Hematopoietic multipotent progenitor cell (in vitro differentiated cells): ENCODE results near the gene AHI1. TPM values are rescaled to one million over a fixed set of nuclear protein-coding genes. Genes with fewer than 3 reads are reported as not detected.
"Not testable (repeated sequence)": the region's sequence is repeated elsewhere in the genome, so short reads cannot be mapped to it uniquely, and the experiment has no call there.

Source experiments
- DNase-seq, 3 donors: peaks; one replicate each; pipeline ENCODE4 v3.0.0-alpha.2; 2011 to 2015; ENCODE audit warnings: low read depth in 2 of 3, low spot score in 2 of 3
- total RNA-seq: library from RNA; depleted of rRNA; stranded (reverse); fragments of >200 nt; gene quantifications from one replicate; pipeline ENCODE4 v1.2.3, GENCODE V29; 2012

Gene AHI1
- total RNA-seq, 1 donor, result 7.5 TPM

DNA sequence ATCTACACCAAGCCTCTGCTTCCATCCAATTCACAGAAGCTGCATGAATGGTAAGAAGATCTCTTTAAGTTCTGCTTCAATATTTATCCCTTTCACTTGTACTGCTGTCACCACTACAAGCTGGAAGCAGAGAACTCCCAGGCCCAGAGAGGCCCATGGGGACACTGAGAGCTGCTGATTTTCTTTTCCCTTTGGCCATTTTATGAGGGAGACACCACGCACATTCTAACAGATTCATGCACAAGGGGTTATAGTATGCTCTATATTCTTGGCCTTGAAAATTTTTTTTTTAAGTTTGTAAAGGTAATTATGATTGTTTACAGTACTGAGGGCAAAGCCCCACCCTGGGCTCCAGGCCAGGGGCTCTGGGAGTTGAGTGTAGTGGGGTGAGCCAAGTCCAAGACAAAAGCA, 228.1 kb downstream of the AHI1 start:
- DNase-seq, result no peak

DNA sequence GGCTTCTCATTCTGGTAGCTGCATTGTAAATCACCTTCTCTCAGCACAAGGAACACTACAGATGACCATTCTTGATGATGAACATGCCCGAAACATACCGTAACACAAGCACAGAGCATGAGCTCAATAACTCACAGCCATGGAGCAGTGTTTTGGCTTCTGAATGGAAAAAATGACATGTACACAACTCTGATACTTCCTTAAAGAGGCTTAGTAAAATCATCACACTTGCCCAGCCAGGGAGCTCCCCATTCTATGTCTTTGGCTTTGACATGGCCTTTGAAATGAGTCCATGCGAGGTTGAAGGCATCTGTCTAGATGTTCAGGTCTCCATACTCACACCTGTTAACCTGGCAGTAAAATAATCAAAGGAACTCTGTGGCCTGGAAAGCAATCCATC, 228.8 kb downstream of the AHI1 start:
- DNase-seq, result no peak

- no peak for DNase-seq
Measured at GRCh38 chr6:135268263-135268662, 229.3 kb downstream of the AHI1 start.

GRCh38 chr6:135267085-135267484, 230.5 kb downstream of the AHI1 start:
- DNase-seq, result no peak

- no peak for DNase-seq
Measured at GRCh38 chr6:135266675-135267074, 230.9 kb downstream of the AHI1 start.

DNA sequence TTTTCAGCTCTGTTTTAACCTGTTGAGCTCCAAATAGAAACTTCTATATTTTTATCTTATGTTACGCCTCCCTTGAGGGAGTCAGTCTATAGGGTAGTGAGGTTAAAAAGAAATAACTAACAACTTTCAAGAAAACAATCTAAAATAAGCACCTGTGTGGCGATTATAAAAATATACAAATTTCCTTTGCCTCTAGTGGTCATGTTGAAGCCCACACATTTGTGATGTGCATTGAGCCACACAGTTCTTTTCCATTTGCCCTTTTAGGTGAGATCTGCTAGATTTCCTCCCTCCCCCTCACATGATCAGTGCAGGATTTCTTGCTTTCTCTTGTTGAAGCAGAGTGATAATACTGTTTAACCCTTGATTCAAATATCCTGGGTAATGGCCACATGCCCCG, 232.3 kb downstream of the AHI1 start:
- no peak for DNase-seq

- peak in 2 of 3 donors; percentile 37 to 43 for DNase-seq
Measured at GRCh38 chr6:135261872-135262725, 235.4 kb downstream of the AHI1 start.

- DNase-seq, result no peak
Measured at GRCh38 chr6:135260612-135261011, 236.9 kb downstream of the AHI1 start.

- DNase-seq, result no peak
Measured at GRCh38 chr6:135258970-135259369, 238.6 kb downstream of the AHI1 start.

GRCh38 chr6:135257631-135258405, 239.7 kb downstream of the AHI1 start:
- peak in 1 of 3 donors; percentile 35 for DNase-seq

DNA sequence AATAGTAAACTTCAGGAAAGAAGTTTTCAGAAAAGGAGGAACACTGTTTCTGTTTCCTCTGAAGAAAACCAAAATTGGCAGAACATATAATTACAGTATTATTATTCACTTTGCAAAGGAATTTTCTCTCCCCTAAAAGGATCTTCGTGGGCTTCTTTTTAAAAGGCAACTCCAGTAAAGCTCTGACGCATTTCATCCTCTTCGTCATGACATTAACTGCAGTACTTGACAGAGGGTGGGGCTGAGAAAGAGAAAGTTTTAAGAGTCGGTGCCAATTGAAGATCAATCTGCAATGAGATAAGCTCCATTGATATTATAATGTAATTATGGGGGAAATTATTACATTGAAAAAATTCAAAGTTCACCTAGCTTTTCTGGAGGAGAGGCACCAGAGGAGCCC, 240.7 kb downstream of the AHI1 start:
- DNase-seq, result no peak

- DNase-seq, result no peak
Measured at GRCh38 chr6:135254471-135254870, 243.1 kb downstream of the AHI1 start.

DNA sequence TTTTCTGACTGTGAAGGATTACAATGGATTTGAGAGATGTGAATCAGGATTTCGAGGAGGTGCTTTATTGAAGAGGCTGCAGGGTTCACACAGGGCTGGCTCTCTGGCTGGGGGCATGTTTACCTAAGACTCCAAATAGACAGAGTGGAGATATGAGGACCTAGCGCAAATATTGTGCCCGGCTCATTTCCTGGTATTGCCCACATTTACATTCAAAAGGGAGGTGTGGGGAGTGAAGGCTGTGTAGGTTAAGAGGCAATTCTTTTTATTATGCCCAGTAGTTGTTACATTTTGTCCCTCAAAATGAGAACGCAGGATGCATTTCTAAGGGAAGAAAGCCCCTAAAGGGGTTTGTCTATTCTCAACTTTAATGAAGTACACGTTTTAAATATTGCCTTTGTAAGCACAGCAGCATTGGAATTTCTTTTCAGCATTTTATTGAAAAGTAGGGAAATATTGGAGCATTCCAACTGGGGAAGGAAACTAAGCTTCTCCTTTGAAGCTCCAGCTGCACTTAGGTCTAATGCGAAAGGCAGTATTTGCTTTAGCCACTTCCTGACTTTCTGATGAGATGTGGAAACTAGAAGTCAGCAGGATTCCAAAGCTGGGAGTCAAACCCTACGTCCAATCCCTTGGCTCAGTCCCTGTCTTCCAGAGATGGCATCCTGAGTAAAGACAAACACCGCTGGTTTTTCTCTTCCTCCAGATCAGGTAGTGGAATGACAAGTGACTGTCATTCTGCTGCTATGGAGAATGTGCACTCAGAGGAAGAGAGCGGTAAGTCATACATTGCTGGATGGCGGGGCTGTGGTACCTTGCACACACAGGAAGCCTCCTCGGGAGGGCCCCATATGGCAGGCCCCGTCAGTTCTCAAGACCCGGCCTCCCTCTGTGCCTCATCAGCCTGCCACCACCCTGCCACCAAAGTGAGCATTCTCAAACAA, 245.8 kb downstream of the AHI1 start:
- no peak for DNase-seq

DNA sequence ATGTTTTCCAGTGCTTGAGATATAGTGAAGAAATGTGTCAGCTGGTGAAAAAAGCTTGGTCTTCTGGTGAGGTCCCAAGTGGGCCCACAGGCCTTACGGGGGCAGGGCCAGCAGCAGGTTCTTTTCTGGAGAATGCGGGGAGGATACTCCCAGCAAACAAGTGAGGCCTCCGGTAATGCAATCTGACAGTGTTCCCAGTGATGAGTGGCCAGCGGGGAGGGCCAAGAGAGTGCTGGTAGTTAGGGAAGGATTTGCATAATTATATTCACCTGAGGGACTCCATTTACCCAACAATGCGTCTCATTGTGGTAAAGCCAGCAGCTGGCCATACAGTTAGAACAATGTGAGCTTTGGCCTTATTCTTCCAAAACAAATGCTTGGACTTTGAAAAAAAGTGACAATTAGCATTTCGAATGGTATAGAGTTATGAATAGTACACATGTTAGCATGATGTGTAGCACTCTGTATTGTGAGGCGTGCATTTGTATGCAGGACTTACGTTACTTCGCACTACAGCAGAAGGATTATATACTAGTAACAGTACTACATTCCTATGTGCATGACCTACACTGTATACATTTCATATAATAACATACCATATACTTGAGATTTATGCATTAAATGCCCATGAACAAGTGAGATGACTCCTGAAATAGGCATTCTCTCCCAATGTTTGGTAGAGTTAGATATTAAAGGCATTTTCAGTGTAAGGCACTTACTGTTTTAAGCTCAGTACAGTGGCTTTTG, 246.6 kb downstream of the AHI1 start:
- DNase-seq, result no peak

GRCh38 chr6:135250234-135250633, 247.3 kb downstream of the AHI1 start:
- peak in 2 of 3 donors; percentile 44 to 54 for DNase-seq

GRCh38 chr6:135246412-135247012, 251.0 kb downstream of the AHI1 start:
- not testable (repeated sequence) for DNase-seq

DNA sequence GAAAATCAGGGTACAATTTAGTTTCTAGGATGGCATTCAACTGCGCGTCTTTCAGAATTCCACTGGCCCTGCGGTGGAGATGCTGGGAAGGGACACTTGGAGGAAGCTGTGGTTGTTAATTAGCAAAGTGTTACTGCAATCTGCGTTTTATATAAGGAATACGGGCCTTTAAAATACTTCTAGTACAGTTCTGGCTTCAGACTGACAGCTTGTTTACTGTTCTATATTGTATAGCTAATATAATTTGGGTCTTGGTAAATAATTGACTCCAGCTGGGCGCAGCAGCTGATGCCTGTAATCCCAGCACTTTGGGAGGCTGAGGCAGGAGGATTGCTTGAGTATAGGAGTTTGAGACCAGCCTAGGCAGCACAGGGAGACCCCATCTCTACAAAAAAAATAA, 252.7 kb downstream of the AHI1 start:
- no peak for DNase-seq

DNA sequence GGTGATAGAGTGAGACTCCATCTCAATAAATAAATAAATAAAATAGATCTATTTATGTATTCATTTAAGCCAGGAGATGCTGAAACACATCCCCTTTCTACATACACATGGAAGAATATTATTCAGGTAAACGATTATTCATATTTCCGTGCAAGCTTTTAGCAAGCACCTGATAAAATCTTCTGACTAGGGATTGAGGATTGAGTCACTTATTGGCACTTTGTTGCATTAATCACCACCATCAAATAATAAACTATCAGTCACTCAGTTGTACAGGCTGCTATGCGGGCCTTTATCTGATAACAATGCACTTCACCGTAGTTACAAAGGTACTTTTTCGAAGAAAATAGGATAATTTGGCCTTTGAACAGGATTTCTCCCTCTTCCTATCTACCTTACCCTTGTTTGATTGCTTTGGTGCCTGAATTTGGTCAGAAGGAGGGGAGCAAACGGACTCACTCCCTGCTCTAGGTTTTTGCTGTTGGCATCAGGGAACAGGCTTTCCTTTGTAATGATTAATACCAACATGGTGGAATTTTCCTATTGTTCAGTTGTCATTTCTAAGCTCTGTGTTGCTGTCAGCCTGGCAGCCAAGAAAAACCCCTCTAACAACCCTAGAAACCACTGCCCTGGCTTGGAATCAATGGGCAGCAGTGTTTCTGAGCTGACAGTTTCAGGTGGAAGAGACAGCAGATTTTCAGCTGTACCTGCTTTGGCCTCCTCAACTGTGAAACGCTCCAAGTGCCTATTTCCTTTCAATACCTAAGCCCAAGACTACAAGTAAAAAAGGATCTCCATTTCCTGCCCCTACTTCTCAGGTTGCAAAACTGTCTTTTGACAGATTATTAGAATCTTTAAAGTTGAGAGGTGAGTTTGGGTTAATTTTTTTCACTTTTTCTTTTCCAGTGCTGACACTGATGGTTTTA, 253.4 kb downstream of the AHI1 start:
- DNase-seq, result no peak

GRCh38 chr6:135240711-135241110, 256.8 kb downstream of the AHI1 start:
- DNase-seq, result no peak
